Calu3 (cell line): ENCODE measurements around the gene PLEKHN1. TPM values are rescaled to one million over a fixed set of nuclear protein-coding genes. Genes with fewer than 3 reads are reported as not detected.

Experiments used
- BruUV-seq: library from RNA; stranded (reverse); fragments of 400-500 nt; replicated peaks from 2 replicates; lab custom pipeline; 2021; lab: Mats Ljungman, UMichigan
- CTCF ChIA-PET: fragments of 300-600 bp; sonication (Branson Sonifier 250); formaldehyde crosslinking; loops from one replicate; lab custom pipeline; 2022; ENCODE audit warnings: antibody characterized with exemption; lab: Charles Lee
- DNase-seq: peaks from one replicate; pipeline ENCODE4 v3.0.0; 2022
- H3K27ac Mint-ChIP-seq: one replicate; pipeline ENCODE4 v1.8.0; 2022; ENCODE audit warnings: mixed read lengths; ENCODE audit not compliant: unreplicated experiment
- H3K27me3 Mint-ChIP-seq: one replicate; pipeline ENCODE4 v1.8.0; 2022; ENCODE audit warnings: mixed read lengths; ENCODE audit not compliant: unreplicated experiment
- H3K36me3 Mint-ChIP-seq: one replicate; pipeline ENCODE4 v1.8.0; 2022; ENCODE audit warnings: mild to moderate bottlenecking, moderate library complexity, mixed read lengths; ENCODE audit not compliant: insufficient read depth, unreplicated experiment
- H3K4me1 Mint-ChIP-seq: one replicate; pipeline ENCODE4 v1.8.0; 2022; ENCODE audit warnings: mild to moderate bottlenecking, low read depth, mixed read lengths; ENCODE audit not compliant: unreplicated experiment
- H3K4me3 Mint-ChIP-seq: one replicate; pipeline ENCODE4 v1.8.0; 2022; ENCODE audit warnings: mild to moderate bottlenecking, low read depth, moderate library complexity, mixed read lengths; ENCODE audit not compliant: unreplicated experiment
- H3K9me3 Mint-ChIP-seq: one replicate; pipeline ENCODE4 v1.8.0; 2022; ENCODE audit warnings: low read depth, mixed read lengths; ENCODE audit not compliant: unreplicated experiment
- CTCF ChIP-seq: fragments of 200-600 bp; IDR thresholded peaks from one replicate; pipeline ENCODE4 v1.8.0; 2022; ENCODE audit warnings: antibody characterized with exemption; ENCODE audit not compliant: unreplicated experiment
- intact Hi-C: fragments of 100-400 bp; cut with micrococcal nuclease; formaldehyde crosslinking; loops from one replicate; pipeline ENCODE4 v1.10.0; 2022; ENCODE audit not compliant: unreplicated experiment
- total RNA-seq: library from RNA; stranded (reverse); gene quantifications from 2 replicates; pipeline ENCODE4 v1.2.3, GENCODE V29; 2022

Gene PLEKHN1
- total RNA-seq, 1 experiment from 2014 or later = 11.9 TPM

GRCh38 chr1:938711-939489, 27.4 kb upstream of the PLEKHN1 start:
- no peak overlapping the region for H3K4me3 Mint-ChIP-seq
- TF ChIP-seq CTCF = no peak
- H3K36me3 Mint-ChIP-seq = peaks cover 9% of the 10 kb centered on the region
- intact Hi-C loops = no loop called here
- CTCF ChIA-PET = interaction anchor here (0.6 to 1.3 kb wide), 4 partner anchors 18 to 63 kb away, joined by 3 to 13 read pairs (median 3); no protein-coding TSS in a partner anchor
- no peak for DNase-seq
- H3K4me1 Mint-ChIP-seq = peaks cover 21% of the 10 kb centered on the region
- no peaks in the 10 kb centered on the region for H3K9me3 Mint-ChIP-seq
- BruUV-seq = no TSS peak
- no peak overlapping the region for H3K27ac Mint-ChIP-seq
- H3K27me3 Mint-ChIP-seq = peaks cover 27% of the 10 kb centered on the region

- H3K4me3 Mint-ChIP-seq = no peak overlapping the region
- no peak overlapping the region for H3K27ac Mint-ChIP-seq
- TF ChIP-seq CTCF = no peak
- H3K4me1 Mint-ChIP-seq = peaks cover 19% of the 10 kb centered on the region
- no peaks in the 10 kb centered on the region for H3K9me3 Mint-ChIP-seq
- peaks cover 13% of the 10 kb centered on the region for H3K36me3 Mint-ChIP-seq
- no TSS peak for BruUV-seq
- H3K27me3 Mint-ChIP-seq = peaks cover 23% of the 10 kb centered on the region
- CTCF ChIA-PET = no interaction called here
- DNase-seq = no peak
- intact Hi-C loops = no loop called here
These were observed 26.7 kb upstream of the PLEKHN1 start for GRCh38 chr1:939511-940106.

- intact Hi-C loops = no loop called here
These were observed 25.9 kb upstream of the PLEKHN1 start for GRCh38 chr1:940107-941014.

More at GRCh38 chr1:940107-941014, 25.9 kb upstream of the PLEKHN1 start:
- peak overlapping the region; percentile 54 for H3K4me3 Mint-ChIP-seq
- no TSS peak for BruUV-seq
- CTCF ChIA-PET = no interaction called here
- H3K9me3 Mint-ChIP-seq = no peaks in the 10 kb centered on the region
- peaks cover 16% of the 10 kb centered on the region for H3K27me3 Mint-ChIP-seq
- no peak overlapping the region for H3K27ac Mint-ChIP-seq
- H3K36me3 Mint-ChIP-seq = peaks cover 13% of the 10 kb centered on the region
- peak; percentile 79 for DNase-seq
- peaks cover 13% of the 10 kb centered on the region for H3K4me1 Mint-ChIP-seq
- TF ChIP-seq CTCF = peak; percentile 20
